T-helper 1 cell treated with Interleukin-12 subunit alpha and Interleukin-12 subunit beta and Interleukin-4 antibody, amounts not matched to agents 30 μg/mL and 1 μg/mL, for 36 hours (primary cell): Measurements from ENCODE around the gene HGS.
"Not testable (repeated sequence)": the region's sequence is repeated elsewhere in the genome, so short reads cannot be mapped to it uniquely, and the experiment has no call there.

Source experiments
- H3K27ac Mint-ChIP-seq: one replicate; pipeline ENCODE4 v1.8.0; 2021; ENCODE audit warnings: mild to moderate bottlenecking, mixed read lengths
- H3K27me3 Mint-ChIP-seq: one replicate; pipeline ENCODE4 v1.8.0; 2021; ENCODE audit warnings: low read depth, mixed read lengths
- H3K36me3 Mint-ChIP-seq: one replicate; pipeline ENCODE4 v1.8.0; 2021; ENCODE audit warnings: low read depth, mixed read lengths
- H3K4me1 Mint-ChIP-seq: one replicate; pipeline ENCODE4 v1.8.0; 2021; ENCODE audit warnings: low read depth, mixed read lengths
- H3K4me3 Mint-ChIP-seq: one replicate; pipeline ENCODE4 v1.8.0; 2021; ENCODE audit warnings: mild to moderate bottlenecking, moderate library complexity, mixed read lengths
- H3K9me3 Mint-ChIP-seq: one replicate; pipeline ENCODE4 v1.8.0; 2021; ENCODE audit warnings: mixed read lengths

The HGS gene

GRCh38 chr17:81666342-81667191 lies 17.2 kb upstream of the HGS start, which contains the start of the genes CCDC137 and OXLD1:
Gene CCDC137 (plus strand): TSS chr17:81666737. CDS start chr17:81666767, 30 bp downstream.
Gene OXLD1 (minus strand): TSS chr17:81666605. CDS start chr17:81666577, 28 bp downstream.
- Mint-ChIP-seq H3K4me3 (peak within 1 kb of the TSS; percentile 98), H3K27ac (peak within 1 kb of the TSS; percentile 94), H3K9me3 (no peaks in the 10 kb centered on the region), H3K36me3 (peaks cover 30% of the 10 kb centered on the region), H3K27me3 (no peaks in the 10 kb centered on the region), H3K4me1 (peaks cover 28% of the 10 kb centered on the region)

DNA sequence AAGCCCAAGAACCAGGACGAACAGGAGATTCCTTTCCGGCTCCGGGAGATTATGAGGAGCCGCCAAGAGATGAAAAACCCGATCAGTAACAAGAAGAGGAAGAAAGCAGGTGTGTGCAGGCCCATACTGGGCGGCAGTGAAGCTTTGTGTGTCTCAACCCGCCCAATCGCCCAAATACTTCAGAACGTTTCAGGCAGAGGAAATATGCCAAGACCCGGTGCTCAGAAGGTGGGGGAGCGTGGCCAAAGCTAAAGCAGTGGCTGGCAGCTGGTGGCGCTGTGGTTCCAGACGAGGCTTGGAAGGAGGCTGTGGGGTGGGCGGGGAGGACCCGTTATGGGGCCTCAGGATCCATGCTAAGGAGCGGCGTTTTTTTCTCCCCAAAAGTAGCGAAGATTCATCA lies 16.1 kb upstream of the HGS start:
- Mint-ChIP-seq H3K36me3 (peaks cover 32% of the 10 kb centered on the region), H3K4me1 (peaks cover 26% of the 10 kb centered on the region), H3K27ac (peak overlapping the region; percentile 19), H3K27me3 (no peaks in the 10 kb centered on the region), H3K9me3 (no peaks in the 10 kb centered on the region), H3K4me3 (peak overlapping the region; percentile 90)

GRCh38 chr17:81672504-81672903 lies 11.3 kb upstream of the HGS start:
- Mint-ChIP-seq H3K36me3 (peaks cover 18% of the 10 kb centered on the region), H3K27ac (no peak overlapping the region)

GRCh38 chr17:81672954-81673353 lies 10.9 kb upstream of the HGS start:
- H3K27me3 Mint-ChIP-seq: no peaks in the 10 kb centered on the region
- H3K4me3 Mint-ChIP-seq: no peak overlapping the region
- H3K4me1 Mint-ChIP-seq: peaks cover 10% of the 10 kb centered on the region
- H3K27ac Mint-ChIP-seq: no peak overlapping the region
- H3K9me3 Mint-ChIP-seq: no peaks in the 10 kb centered on the region
- peaks cover 15% of the 10 kb centered on the region for H3K36me3 Mint-ChIP-seq

More at GRCh38 chr17:81672504-81672903, 11.3 kb upstream of the HGS start:
- Mint-ChIP-seq H3K4me3 (no peak overlapping the region), H3K9me3 (no peaks in the 10 kb centered on the region), H3K27me3 (no peaks in the 10 kb centered on the region), H3K4me1 (peaks cover 14% of the 10 kb centered on the region)

DNA sequence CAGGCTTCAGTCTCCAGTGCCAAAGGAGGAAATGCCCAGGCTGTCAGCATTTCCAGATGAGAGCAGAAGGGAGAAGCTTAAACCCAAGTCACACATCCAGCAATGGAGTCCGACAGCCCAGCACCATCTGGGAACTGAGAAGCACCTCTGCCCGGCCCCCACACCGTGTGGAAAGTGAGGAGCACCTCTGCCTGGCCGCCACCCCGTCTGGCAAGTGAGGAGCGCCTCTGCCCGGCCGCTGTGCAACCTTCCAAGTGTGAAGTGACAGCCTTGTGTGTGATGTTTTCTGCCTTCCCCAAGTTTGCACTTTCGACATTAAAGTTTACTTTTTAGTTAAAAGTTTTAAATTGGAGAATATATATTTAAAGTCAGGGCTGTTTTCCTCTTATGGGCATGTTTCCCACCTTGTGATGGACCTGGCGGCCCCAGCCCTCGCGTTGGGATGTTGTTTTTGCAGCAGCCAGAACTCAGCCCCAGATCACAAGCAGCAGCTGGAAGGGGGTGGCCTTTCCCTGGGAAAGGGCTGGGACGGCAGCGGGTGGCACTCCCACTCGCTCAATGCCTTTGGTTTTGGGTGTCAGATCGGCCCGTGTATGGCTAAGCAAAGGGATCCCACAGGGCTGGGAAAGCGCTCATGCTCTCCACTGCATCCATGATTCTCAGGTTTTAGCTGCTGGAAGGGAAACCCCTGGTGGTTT lies 10.1 kb upstream of the HGS start:
- Mint-ChIP-seq H3K27ac (no peak overlapping the region), H3K9me3 (no peaks in the 10 kb centered on the region), H3K4me1 (peaks cover 6% of the 10 kb centered on the region), H3K4me3 (no peak overlapping the region), H3K27me3 (no peaks in the 10 kb centered on the region), H3K36me3 (peaks cover 11% of the 10 kb centered on the region)

- H3K4me1 Mint-ChIP-seq, H3K9me3 Mint-ChIP-seq, H3K27me3 Mint-ChIP-seq, H3K27ac Mint-ChIP-seq, H3K36me3 Mint-ChIP-seq, H3K4me3 Mint-ChIP-seq: not testable (repeated sequence)
Observed at GRCh38 chr17:81675515-81676221, 8.1 kb upstream of the HGS start.

DNA sequence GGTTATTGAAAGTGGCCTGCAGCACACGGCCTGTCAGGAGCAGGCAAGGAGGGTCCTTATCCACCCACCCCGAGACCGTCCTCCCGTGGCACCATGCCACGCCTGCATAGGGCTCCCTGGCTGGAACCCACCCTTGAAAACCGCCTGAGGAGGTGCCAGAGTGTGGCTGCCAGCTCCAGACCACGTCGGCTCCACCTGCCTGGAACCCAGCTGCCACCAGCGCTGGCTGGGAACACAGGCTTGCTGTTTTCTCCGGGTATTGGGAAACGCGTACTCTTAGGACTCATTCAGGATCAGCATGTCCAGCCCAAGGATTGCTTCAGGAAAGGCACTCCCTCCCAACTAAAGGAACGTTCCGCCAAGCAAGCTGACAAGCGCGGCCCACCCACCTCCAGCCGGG lies 6.9 kb upstream of the HGS start:
- Mint-ChIP-seq H3K4me1 (peaks cover 3% of the 10 kb centered on the region), H3K9me3 (no peaks in the 10 kb centered on the region), H3K27me3 (no peaks in the 10 kb centered on the region), H3K36me3 (peaks cover 2% of the 10 kb centered on the region), H3K4me3 (no peak overlapping the region), H3K27ac (no peak overlapping the region)

DNA sequence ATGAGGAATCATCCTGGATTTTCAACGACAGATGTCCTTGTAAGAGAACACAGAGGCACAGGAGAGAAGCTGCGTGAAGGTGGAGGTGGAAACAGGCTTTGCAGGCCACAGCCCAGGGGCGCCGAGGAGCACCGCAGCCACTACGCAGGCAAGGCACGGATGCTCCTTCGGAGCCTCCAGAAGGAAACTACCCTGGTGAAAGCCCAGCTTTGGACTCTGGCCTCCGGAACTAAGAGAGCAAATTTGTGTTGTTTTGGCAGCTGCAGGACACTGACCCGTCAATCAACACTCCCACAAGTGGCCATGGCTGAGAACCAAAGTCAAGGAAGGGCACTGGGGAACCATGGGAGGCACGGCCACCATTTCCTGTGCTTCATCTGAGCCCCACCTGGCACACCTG lies 3.7 kb upstream of the HGS start:
- Mint-ChIP-seq H3K9me3 (no peaks in the 10 kb centered on the region), H3K4me3 (no peak overlapping the region), H3K27me3 (no peaks in the 10 kb centered on the region), H3K27ac (no peak overlapping the region), H3K4me1 (peaks cover 22% of the 10 kb centered on the region), H3K36me3 (peaks cover 6% of the 10 kb centered on the region)

DNA sequence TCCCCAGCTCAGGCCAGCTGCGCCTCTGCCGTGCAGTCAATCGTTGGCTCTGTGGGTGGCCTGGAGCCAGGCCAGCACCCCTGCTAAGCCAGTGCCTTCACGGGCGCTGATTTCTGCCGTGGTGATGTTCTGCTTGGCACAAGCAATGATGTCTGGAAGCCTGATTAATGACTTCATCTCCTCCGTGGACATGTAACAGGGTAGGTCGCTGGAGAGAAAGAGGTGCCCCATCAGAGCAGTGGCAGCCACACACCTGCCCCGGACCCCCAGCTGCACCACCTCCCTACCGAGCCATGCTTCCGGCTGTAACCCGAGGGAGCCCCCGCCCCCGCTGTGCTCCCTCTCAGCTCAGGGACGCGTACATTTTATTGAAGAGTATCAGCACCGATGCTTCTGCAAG lies 2.1 kb upstream of the HGS start:
- Mint-ChIP-seq H3K4me1 (peaks cover 18% of the 10 kb centered on the region), H3K27ac (no peak overlapping the region), H3K36me3 (peaks cover 15% of the 10 kb centered on the region), H3K9me3 (no peaks in the 10 kb centered on the region), H3K4me3 (peak overlapping the region; percentile 7), H3K27me3 (no peaks in the 10 kb centered on the region)

DNA sequence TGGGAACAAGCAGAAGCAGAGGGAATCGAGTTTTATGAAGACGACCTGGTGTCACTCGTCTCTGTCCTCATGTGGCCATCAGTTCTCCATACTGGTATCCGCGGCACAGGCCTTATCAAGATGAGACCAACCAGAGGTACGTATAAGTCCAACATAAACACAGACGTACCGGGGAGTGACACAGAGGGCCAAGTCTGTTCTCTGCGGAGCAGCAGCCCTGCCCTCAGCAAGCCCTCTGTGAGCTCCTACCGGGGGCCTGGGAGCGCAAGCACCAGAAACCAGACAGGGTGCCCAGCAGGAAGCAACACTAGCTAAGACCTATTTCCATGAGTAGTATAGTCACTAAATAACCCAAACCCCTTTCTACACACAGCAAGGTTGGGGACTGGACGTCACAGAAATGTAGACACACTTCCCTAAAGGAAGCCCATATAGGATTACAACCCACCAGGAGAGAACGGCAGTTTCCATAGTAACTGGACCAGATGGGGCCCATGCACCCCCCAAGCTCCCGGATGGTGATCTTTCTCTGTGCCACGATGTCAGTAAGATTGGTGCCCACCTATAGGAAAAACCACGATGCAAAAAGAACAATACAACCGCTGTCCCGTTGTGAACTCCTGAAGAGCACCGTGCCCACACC lies 1.1 kb upstream of the HGS start:
- Mint-ChIP-seq H3K4me1 (peaks cover 21% of the 10 kb centered on the region), H3K4me3 (peak overlapping the region; percentile 98), H3K27me3 (no peaks in the 10 kb centered on the region), H3K36me3 (peaks cover 24% of the 10 kb centered on the region), H3K27ac (peak overlapping the region; percentile 34), H3K9me3 (no peaks in the 10 kb centered on the region)

DNA sequence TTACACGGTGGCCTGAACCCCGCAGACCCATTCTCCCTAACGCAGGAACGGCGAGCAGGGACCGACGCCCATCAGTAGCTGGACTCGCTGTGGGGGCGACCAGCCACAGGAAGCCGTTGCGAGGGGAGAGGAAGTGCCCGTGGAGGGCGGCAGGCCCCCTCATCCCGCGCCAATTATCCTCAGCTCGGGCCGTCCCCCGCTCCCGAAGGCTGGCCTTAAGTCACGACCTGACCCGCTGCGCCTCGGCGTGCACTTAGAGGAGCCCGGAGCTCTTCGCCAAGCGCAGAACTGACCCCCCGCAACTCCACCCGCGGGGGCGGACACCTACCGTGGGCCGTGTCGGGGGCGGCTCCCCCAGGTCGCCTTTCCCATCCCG lies 615 bp upstream of the HGS start:
- H3K27me3 Mint-ChIP-seq: no peaks in the 10 kb centered on the region
- H3K4me3 Mint-ChIP-seq: peak overlapping the region; percentile 98
- H3K27ac Mint-ChIP-seq: peak overlapping the region; percentile 34
- no peaks in the 10 kb centered on the region for H3K9me3 Mint-ChIP-seq
- H3K36me3 Mint-ChIP-seq: peaks cover 24% of the 10 kb centered on the region
- peaks cover 21% of the 10 kb centered on the region for H3K4me1 Mint-ChIP-seq

DNA sequence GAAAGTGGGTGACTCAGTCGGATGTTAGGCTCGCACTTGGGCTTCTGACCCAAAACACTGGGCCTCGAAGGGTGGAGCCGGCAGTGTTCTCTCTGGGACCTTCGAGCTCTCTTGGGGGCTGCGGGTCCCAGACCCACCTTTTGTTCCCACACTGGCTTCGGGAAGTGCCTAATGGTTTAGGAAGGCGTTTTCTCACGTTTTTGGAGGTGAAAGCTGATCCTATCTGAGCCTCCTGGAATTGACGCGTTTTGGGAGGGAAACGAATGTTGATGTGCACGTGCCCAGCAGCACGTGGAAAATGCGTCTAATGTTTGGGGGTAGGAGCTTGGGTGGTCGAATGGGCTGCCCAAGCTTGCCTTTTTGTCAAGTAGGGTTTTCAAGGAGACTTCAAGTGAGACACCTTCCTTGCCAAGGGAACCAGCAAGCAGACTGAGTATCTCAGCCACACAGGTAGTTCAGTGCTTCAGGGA lies 666 bp downstream of the HGS start:
- peak overlapping the region; percentile 70 for H3K27ac Mint-ChIP-seq
- H3K36me3 Mint-ChIP-seq: peaks cover 31% of the 10 kb centered on the region
- no peaks in the 10 kb centered on the region for H3K9me3 Mint-ChIP-seq
- H3K27me3 Mint-ChIP-seq: no peaks in the 10 kb centered on the region
- H3K4me3 Mint-ChIP-seq: peak overlapping the region; percentile 85
- H3K4me1 Mint-ChIP-seq: peaks cover 21% of the 10 kb centered on the region

DNA sequence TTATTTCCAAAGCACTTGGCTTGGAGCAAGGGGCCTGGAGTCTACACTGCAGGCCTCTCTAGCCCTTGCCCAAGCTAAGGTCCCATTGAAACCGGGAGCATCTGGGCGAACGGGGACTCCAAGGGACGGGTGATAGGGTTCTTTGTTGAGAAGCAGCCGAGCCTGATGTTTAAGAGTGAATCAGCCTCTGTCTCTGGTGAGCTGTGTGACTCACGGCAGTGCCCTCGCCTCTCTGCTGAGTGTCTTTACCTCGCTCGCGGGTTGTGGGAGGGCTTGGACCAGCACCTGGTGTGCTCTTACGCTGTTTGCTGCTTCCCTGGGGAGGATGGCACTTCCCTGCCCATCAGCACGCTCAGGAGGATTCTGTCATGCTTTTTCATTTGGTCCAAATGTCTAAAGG lies 1.3 kb downstream of the HGS start:
- no peak overlapping the region for H3K27ac Mint-ChIP-seq
- H3K4me3 Mint-ChIP-seq: peak overlapping the region; percentile 85
- H3K27me3 Mint-ChIP-seq: no peaks in the 10 kb centered on the region
- H3K36me3 Mint-ChIP-seq: peaks cover 34% of the 10 kb centered on the region
- peaks cover 21% of the 10 kb centered on the region for H3K4me1 Mint-ChIP-seq
- H3K9me3 Mint-ChIP-seq: no peaks in the 10 kb centered on the region

DNA sequence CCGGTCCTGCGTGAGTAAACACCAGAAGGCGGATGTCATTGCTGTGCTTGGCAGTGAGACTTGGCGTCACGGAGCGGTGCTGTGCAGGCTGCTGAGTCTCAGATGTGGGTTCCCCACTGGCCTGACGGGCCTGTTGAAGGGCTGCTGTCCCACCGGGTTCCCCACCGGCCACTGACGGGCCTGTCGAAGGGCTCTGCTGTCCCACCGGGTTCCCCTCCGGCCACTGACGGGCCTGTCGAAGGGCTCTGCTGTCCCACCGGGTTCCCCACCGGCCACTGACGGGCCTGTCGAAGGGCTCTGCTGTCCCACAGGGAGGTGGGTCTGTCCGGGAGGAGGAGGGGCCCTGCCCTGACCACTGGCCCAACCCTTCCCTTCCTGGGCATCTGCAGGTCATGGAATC lies 2.8 kb downstream of the HGS start:
- no peak overlapping the region for H3K4me3 Mint-ChIP-seq
- peaks cover 21% of the 10 kb centered on the region for H3K4me1 Mint-ChIP-seq
- no peaks in the 10 kb centered on the region for H3K9me3 Mint-ChIP-seq
- no peak overlapping the region for H3K27ac Mint-ChIP-seq
- no peaks in the 10 kb centered on the region for H3K27me3 Mint-ChIP-seq
- H3K36me3 Mint-ChIP-seq: peaks cover 34% of the 10 kb centered on the region
